Peyer's patch (tissue), 4 donors: Measurements from ENCODE around the gene GPC6. TPM values are rescaled to one million over a fixed set of nuclear protein-coding genes. Genes with fewer than 3 reads are reported as not detected.

Source experiments
- DNase-seq, 3 donors: peaks; one replicate each; pipeline ENCODE4 v3.0.0-alpha.2; 2017 to 2019
- H3K27ac ChIP-seq, 4 donors: fragments of 200-600 bp; sonication (generic); one replicate each; pipeline ENCODE4 v1.5.1; 2016 to 2019
- H3K27me3 ChIP-seq, 2 donors: fragments of 200-600 bp; sonication (generic); one replicate each; pipeline ENCODE4 v1.5.1; 2019
- H3K36me3 ChIP-seq, 3 donors: fragments of 200-600 bp; sonication (generic); one replicate each; pipeline ENCODE4 v1.5.1; 2016 to 2019
- H3K4me1 ChIP-seq, 4 donors: fragments of 200-600 bp; sonication (generic); one replicate each; pipeline ENCODE4 v1.5.1; 2016 to 2019
- H3K4me3 ChIP-seq, 4 donors: fragments of 200-600 bp; sonication (generic); 1 replicate in 3 of 4; 2 replicates in 1 of 4; pipeline ENCODE4 v1.5.1; 2016 to 2019; ENCODE audit warnings: mild to moderate bottlenecking in 1 of 4
- H3K9me3 ChIP-seq, 4 donors: fragments of 200-600 bp; sonication (generic); one replicate each; pipeline ENCODE4 v1.5.1; 2016 to 2019; ENCODE audit warnings: mild to moderate bottlenecking in 1 of 4
- POLR2A ChIP-seq, 2 donors: fragments of 450-650 bp; IDR thresholded peaks; one replicate each; pipeline ENCODE4 v1.5.1; 2017; ENCODE audit warnings: antibody characterized with exemption in 2 of 2, mild to moderate bottlenecking in 2 of 2, moderate library complexity in 2 of 2
- total RNA-seq, 4 donors: library from RNA; depleted of rRNA; stranded (reverse); fragments of >200 nt; gene quantifications; one replicate each; pipeline ENCODE4 v1.1.0, GENCODE V29; 2016
- TF ChIP-seq, protein P1 (sequence below), 6 experiments: fragments of 450-650 bp in 4 of 6; fragments of 200-600 bp in 2 of 6; sonication (generic) in 1 of 6; IDR thresholded peaks; one replicate each; pipeline ENCODE4 v1.5.1; 2017 to 2019; ENCODE audit warnings: antibody characterized with exemption in 6 of 6, mild to moderate bottlenecking in 3 of 6, moderate library complexity in 1 of 6

The GPC6 gene
- total RNA-seq, 4 donors from 2014 or later = 1.6 to 13.2 (median 2.6) TPM

DNA sequence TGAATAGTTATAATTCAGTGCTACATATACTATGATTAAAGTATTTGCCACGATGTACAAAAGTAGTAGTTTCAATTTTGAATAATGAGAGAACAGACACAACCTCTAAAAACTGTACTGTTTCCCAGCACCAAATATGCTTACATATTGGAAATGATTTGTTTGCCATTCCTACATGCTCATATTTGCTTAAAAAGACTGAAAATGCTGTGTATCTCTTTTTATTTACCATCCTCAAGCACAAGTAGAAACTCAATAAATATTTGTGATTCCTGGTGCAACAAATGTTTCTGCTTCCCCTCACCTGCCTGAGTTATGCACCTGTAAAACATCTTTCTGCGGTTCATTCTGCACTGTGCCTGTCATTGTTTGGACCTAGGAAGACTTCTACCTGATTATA, 740.7 kb downstream of the GPC6 start:
- no peak overlapping the region for H3K4me3 ChIP-seq
- no peaks in the 10 kb centered on the region for H3K27me3 ChIP-seq
- H3K36me3 ChIP-seq = no peaks in the 10 kb centered on the region
- no peak for TF ChIP-seq POLR2A (IDR thresholded peaks at IDR 0.05)
- TF ChIP-seq, protein P1, sequence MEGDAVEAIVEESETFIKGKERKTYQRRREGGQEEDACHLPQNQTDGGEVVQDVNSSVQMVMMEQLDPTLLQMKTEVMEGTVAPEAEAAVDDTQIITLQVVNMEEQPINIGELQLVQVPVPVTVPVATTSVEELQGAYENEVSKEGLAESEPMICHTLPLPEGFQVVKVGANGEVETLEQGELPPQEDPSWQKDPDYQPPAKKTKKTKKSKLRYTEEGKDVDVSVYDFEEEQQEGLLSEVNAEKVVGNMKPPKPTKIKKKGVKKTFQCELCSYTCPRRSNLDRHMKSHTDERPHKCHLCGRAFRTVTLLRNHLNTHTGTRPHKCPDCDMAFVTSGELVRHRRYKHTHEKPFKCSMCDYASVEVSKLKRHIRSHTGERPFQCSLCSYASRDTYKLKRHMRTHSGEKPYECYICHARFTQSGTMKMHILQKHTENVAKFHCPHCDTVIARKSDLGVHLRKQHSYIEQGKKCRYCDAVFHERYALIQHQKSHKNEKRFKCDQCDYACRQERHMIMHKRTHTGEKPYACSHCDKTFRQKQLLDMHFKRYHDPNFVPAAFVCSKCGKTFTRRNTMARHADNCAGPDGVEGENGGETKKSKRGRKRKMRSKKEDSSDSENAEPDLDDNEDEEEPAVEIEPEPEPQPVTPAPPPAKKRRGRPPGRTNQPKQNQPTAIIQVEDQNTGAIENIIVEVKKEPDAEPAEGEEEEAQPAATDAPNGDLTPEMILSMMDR (IDR thresholded peaks at IDR 0.05) = no peak
- no peak for DNase-seq
- H3K9me3 ChIP-seq = no peaks in the 10 kb centered on the region
- H3K4me1 ChIP-seq = no peaks in the 10 kb centered on the region
- no peak overlapping the region for H3K27ac ChIP-seq

DNA sequence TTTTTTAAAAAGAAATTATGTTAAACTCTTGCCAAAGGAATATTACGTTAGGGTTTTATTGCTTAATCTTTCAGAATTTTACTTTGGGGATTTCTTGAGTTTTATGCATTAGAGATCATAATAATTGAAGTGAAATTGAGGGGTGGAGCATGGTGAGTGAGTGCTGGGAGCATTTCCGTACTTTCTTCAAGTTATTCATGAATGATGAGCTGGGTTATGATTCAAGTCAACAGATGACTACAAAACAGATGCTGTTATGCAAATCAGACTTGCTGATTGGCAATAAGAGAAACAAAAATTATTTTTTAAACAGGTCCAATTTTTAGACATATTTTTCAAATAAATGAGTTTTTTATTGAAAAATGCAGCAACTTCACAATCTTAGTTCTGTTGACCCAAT, 748.6 kb downstream of the GPC6 start:
- H3K27me3 ChIP-seq = no peaks in the 10 kb centered on the region
- DNase-seq = no peak
- H3K27ac ChIP-seq = no peak overlapping the region
- no peak for TF ChIP-seq POLR2A (IDR thresholded peaks at IDR 0.05)
- TF ChIP-seq, protein P1 (IDR thresholded peaks at IDR 0.05) = no peak
- H3K4me3 ChIP-seq = no peak overlapping the region
- no peaks in the 10 kb centered on the region for H3K4me1 ChIP-seq
- no peaks in the 10 kb centered on the region for H3K36me3 ChIP-seq
- no peaks in the 10 kb centered on the region for H3K9me3 ChIP-seq

DNA sequence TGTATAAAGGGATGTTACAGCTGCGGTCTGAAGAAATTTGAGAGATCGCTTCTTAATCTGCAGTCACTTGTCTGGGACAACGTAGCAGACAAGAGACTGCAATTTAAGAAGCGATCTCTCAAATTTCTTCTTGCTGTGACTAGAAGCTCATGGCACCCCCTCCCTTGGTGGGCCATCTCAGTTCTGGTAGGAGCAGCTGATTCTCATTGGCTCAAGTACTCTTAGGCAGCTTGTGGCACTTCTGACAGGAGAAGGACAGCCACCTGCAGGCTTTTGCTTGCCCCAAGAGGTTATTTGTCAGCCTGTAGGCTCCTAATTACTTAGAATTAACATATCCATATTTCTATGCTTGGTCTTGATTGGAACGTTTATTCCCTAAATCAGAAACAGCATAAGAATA, 749.9 kb downstream of the GPC6 start:
- no peaks in the 10 kb centered on the region for H3K9me3 ChIP-seq
- no peaks in the 10 kb centered on the region for H3K4me1 ChIP-seq
- no peak for DNase-seq
- no peaks in the 10 kb centered on the region for H3K36me3 ChIP-seq
- no peak overlapping the region for H3K27ac ChIP-seq
- TF ChIP-seq, protein P1 (IDR thresholded peaks at IDR 0.05) = no peak
- TF ChIP-seq POLR2A (IDR thresholded peaks at IDR 0.05) = no peak
- H3K4me3 ChIP-seq = no peak overlapping the region
- H3K27me3 ChIP-seq = no peaks in the 10 kb centered on the region

DNA sequence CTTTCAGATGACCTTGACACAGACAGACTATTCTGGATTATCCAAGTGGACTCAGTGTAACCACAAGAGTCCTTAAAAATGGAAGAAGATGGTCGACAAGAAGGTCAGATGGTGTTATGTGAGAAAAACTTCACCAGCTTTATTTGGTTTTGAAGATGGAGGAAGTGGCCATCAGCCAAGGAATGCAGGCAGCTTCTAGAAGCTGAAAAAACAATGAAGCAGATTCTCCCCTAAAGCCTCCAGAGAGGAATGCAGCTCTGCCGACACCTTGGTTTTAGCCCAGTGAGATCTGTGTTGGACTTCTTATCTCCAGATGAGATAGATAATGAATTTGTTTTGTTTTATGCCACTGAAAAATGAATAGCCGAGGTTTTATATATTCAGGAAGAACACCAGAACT, 751.4 kb downstream of the GPC6 start:
- no peaks in the 10 kb centered on the region for H3K9me3 ChIP-seq
- no peak overlapping the region for H3K4me3 ChIP-seq
- no peaks in the 10 kb centered on the region for H3K36me3 ChIP-seq
- H3K4me1 ChIP-seq = no peaks in the 10 kb centered on the region
- no peaks in the 10 kb centered on the region for H3K27me3 ChIP-seq
- H3K27ac ChIP-seq = no peak overlapping the region
- TF ChIP-seq, protein P1 (IDR thresholded peaks at IDR 0.05) = no peak
- no peak for TF ChIP-seq POLR2A (IDR thresholded peaks at IDR 0.05)
- DNase-seq = no peak

DNA sequence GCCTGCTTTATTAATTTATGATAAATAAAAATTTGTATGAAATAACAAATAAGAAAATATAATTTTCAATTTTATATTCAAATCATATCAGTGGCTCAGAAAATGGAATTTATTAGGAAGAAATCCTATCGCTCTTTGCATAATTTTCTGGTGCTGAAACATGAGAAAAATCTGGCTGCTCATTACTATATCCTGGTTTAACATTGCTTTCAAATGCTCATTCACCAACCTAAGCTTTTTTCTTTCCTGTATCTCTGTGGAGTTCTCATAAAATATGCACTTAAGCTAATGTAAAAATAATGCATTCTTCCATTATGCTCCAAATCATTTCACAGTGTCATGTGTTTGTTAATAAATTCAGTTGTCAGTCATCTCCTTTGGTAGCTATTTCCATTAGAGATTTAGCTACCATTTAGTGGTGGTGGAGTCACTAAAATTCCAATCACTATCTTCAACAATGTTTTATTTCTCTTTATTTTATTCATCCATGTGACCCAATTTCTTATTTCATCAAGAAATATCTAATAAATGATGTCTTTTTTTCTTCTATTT, 754.9 kb downstream of the GPC6 start:
- Histone ChIP-seq H3K27ac (no peak overlapping the region), H3K4me3 (no peak overlapping the region), H3K36me3 (no peaks in the 10 kb centered on the region), H3K27me3 (no peaks in the 10 kb centered on the region), H3K4me1 (no peaks in the 10 kb centered on the region), H3K9me3 (no peaks in the 10 kb centered on the region)
- no peak for TF ChIP-seq POLR2A (IDR thresholded peaks at IDR 0.05)
- TF ChIP-seq, protein P1 (IDR thresholded peaks at IDR 0.05) = no peak
- DNase-seq = no peak
